Small intestine (tissue), 7 donors: Measurements from ENCODE around the gene TMOD2. TPM values are rescaled to one million over a fixed set of nuclear protein-coding genes. Genes with fewer than 3 reads are reported as not detected.

Experiments used
- DNase-seq, 2 donors: peaks; one replicate each; pipeline versions ENCODE4 v3.0.0 to v3.0.0-alpha.2; 2013
- FAIRE-seq: peaks from 2 replicates; lab custom pipeline; 2012; peaks lifted over from hg19 to GRCh38; lab: Jason Lieb, UNC
- H3K27ac ChIP-seq, 3 donors: one replicate each; pipeline ENCODE4 v1.5.1; 2013; ENCODE audit warnings: low read length in 2 of 3, mild to moderate bottlenecking in 2 of 3, control low read depth in 1 of 3, inconsistent platforms in 1 of 3, low read depth in 1 of 3, moderate library complexity in 1 of 3
- H3K27me3 ChIP-seq, 3 donors: one replicate each; pipeline ENCODE4 v1.6.1; 2013; ENCODE audit warnings: low read length in 3 of 3, inconsistent platforms in 1 of 3; ENCODE audit not compliant: control insufficient read depth in 3 of 3, insufficient read depth in 3 of 3
- H3K36me3 ChIP-seq, 3 donors: one replicate each; pipeline ENCODE4 v1.6.1; 2013; ENCODE audit warnings: low read length in 3 of 3, inconsistent platforms in 1 of 3, low read depth in 1 of 3, mild to moderate bottlenecking in 1 of 3, moderate library complexity in 1 of 3; ENCODE audit not compliant: control insufficient read depth in 3 of 3, insufficient read depth in 2 of 3
- H3K4me1 ChIP-seq, 3 donors: one replicate each; pipeline ENCODE4 v1.6.1; 2013; ENCODE audit warnings: low read length in 2 of 3, inconsistent platforms in 1 of 3, low read depth in 1 of 3, mild to moderate bottlenecking in 1 of 3, moderate library complexity in 1 of 3; ENCODE audit not compliant: control insufficient read depth in 3 of 3, insufficient read depth in 2 of 3
- H3K4me3 ChIP-seq, 3 donors: one replicate each; pipeline ENCODE4 v1.5.1; 2013; ENCODE audit warnings: low read length in 3 of 3, control low read depth in 1 of 3, inconsistent platforms in 1 of 3, low read depth in 1 of 3, mild to moderate bottlenecking in 1 of 3, moderate library complexity in 1 of 3
- H3K9me3 ChIP-seq, 2 donors: one replicate each; pipeline ENCODE4 v1.6.1; 2013; ENCODE audit warnings: low read depth in 1 of 2, low read length in 1 of 2; ENCODE audit not compliant: control insufficient read depth in 2 of 2, insufficient read depth in 1 of 2
- WGBS, 3 donors: extraction: QIAGEN DNeasy Blood & Tissue Kit; methylation state at CpG; one replicate each; pipeline ENCODE4 v1.1.7; 2013; 5-methylcytosine and 5-hydroxymethylcytosine counted together
- polyA plus RNA-seq, 4 donors: library from polyadenylated mRNA; stranded (reverse) in 3 of 4; unstranded in 1 of 4; fragments of 200-250 nt in 3 of 4; fragments of 120-200 nt in 1 of 4; gene quantifications; one replicate each; pipeline versions ENCODE4 v1.2.1 to v1.2.3, GENCODE V29; 2013
- donor health status: healthy with polysubstance abuse.
- donor health status: control.
- donor health status: control.
- donor health status: Bipolar disorder and iron deficiency.
- donor health status: healthy.

The TMOD2 gene
- polyA plus RNA-seq, 4 donors: 0.45 to 4.5 (median 1.9) TPM

DNA sequence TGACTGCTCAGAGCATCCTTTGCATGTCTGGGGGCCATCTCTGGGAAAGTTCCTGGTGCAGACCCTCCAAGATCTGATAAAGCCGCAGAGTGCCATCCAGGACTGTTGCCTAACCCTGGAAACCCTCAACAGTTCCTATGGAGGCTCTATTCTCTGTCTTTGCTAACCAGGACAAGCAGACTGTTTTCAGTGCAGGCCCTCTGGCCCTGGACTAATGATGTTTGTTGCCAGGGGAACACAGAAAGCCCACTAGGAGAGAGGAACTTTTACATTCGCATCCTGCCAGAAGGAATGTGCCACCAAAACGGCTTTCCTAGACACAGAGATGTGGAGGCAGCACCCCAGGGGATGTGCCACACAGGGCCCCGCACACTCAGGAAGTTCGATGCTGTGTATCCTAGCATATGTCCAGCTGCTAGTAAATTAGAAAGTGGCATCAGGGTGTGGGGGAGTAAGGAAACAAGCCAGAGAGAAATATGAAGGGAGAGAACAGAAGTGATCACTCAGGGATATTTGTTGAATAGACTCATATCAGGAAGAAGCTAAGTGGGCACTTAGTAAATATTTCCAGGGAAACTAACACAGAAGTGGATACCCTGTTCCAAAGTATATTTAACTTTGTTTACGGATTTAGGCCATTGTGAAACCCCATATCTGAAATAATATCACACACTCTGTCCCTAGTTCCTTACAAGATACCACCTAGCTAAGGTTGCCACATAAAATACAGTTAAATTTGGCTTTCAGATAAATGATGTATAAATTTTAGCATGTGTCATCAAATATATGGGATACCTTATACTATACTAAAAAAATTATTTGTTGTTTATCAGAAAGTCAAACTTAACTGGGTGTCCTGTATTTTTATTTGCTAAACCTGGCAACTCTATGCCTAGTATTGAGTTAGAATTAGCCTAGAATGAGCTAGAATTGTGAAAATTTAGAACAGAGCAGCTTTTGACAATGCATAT is 48.2 kb downstream of the TMOD2 start:
- Histone ChIP-seq H3K4me3 (no peak overlapping the region), H3K4me1 (peaks cover 0 to 8% (median 0%) of the 10 kb centered on the region in 3 donors), H3K27ac (no peak overlapping the region), H3K36me3 (peaks cover 0 to 3% (median 0%) of the 10 kb centered on the region in 3 donors), H3K27me3 (no peaks in the 10 kb centered on the region), H3K9me3 (no peaks in the 10 kb centered on the region)
- DNase-seq: no peak
- FAIRE-seq: no peak
- 79 to 89% (median 81%) methylated on average over 6 of the region's 6 CpGs for WGBS, 3 donors

GRCh38 chr15:51801391-51801835 is 50.0 kb downstream of the TMOD2 start:
- Histone ChIP-seq H3K9me3 (no peaks in the 10 kb centered on the region), H3K27ac (no peak overlapping the region), H3K27me3 (no peaks in the 10 kb centered on the region), H3K36me3 (peaks cover 0 to 3% (median 0%) of the 10 kb centered on the region in 3 donors), H3K4me3 (no peak overlapping the region), H3K4me1 (peaks cover 0 to 3% (median 0%) of the 10 kb centered on the region in 3 donors)
- DNase-seq (peak; percentile 41 to 43), FAIRE-seq (no peak)
- WGBS, 3 donors: 29 to 56% (median 55%) methylated on average over 3 of the region's 3 CpGs

GRCh38 chr15:51802593-51802992 is 51.2 kb downstream of the TMOD2 start:
- WGBS, 3 donors: 81 to 91% (median 85%) methylated on average over 5 of the region's 5 CpGs
- DNase-seq (no peak), FAIRE-seq (no peak)
- peaks cover 0 to 3% (median 0%) of the 10 kb centered on the region in 3 donors for H3K36me3 ChIP-seq
- no peaks in the 10 kb centered on the region for H3K4me1 ChIP-seq
- H3K4me3 ChIP-seq: no peak overlapping the region
- H3K9me3 ChIP-seq: no peaks in the 10 kb centered on the region
- H3K27ac ChIP-seq: no peak overlapping the region
- no peaks in the 10 kb centered on the region for H3K27me3 ChIP-seq

GRCh38 chr15:51803965-51804364 is 52.6 kb downstream of the TMOD2 start:
- H3K9me3 ChIP-seq: no peaks in the 10 kb centered on the region
- no peaks in the 10 kb centered on the region for H3K27me3 ChIP-seq
- H3K27ac ChIP-seq: no peak overlapping the region
- WGBS, 3 donors: 85 to 97% (median 96%) methylated on average over 2 of the region's 2 CpGs
- no peaks in the 10 kb centered on the region for H3K36me3 ChIP-seq
- H3K4me3 ChIP-seq: no peak overlapping the region
- FAIRE-seq: no peak
- no peak for DNase-seq
- peaks cover 0 to 4% (median 0%) of the 10 kb centered on the region in 3 donors for H3K4me1 ChIP-seq

- Histone ChIP-seq H3K4me1 (peaks cover 0 to 14% (median 0%) of the 10 kb centered on the region in 3 donors), H3K27ac (no peak overlapping the region), H3K9me3 (no peaks in the 10 kb centered on the region), H3K36me3 (no peaks in the 10 kb centered on the region), H3K27me3 (no peaks in the 10 kb centered on the region), H3K4me3 (no peak overlapping the region)
- DNase-seq: no peak
- WGBS, 3 donors: 67 to 69% (median 69%) methylated on average over 2 of the region's 2 CpGs
- no peak for FAIRE-seq
Observed at GRCh38 chr15:51806123-51806522, 54.7 kb downstream of the TMOD2 start.

DNA sequence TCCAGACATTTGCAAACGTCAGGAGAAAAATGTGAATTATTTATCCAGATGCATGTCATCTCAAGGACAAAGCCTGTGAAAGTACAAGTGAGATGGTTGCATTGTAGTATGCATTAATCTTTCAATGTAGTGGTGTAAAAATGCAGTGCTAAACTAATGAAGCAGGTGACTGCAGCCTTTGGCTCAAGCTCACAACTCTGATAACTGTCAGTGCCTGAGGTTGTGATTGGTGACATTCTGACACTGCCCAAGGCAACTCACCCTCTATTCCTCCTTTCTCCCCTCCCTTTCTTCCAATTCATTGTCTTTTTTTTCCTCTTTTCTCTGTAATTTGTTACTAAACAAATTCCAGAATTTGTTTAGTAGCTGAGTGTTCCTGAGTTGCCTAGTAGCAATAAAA is 58.1 kb downstream of the TMOD2 start:
- no peaks in the 10 kb centered on the region for H3K27me3 ChIP-seq
- peaks cover 0 to 14% (median 0%) of the 10 kb centered on the region in 3 donors for H3K4me1 ChIP-seq
- no peaks in the 10 kb centered on the region for H3K9me3 ChIP-seq
- no peak overlapping the region for H3K27ac ChIP-seq
- FAIRE-seq (no peak), DNase-seq (peak in 1 of 2 donors; percentile 41)
- no peaks in the 10 kb centered on the region for H3K36me3 ChIP-seq
- no peak overlapping the region for H3K4me3 ChIP-seq
- 21 to 49% (median 27%) methylated on average over 1 of the region's 1 CpG for WGBS, 3 donors

- H3K36me3 ChIP-seq: no peaks in the 10 kb centered on the region
- peaks cover 0 to 25% (median 0%) of the 10 kb centered on the region in 3 donors for H3K4me1 ChIP-seq
- FAIRE-seq: no peak
- H3K27me3 ChIP-seq: no peaks in the 10 kb centered on the region
- H3K27ac ChIP-seq: no peak overlapping the region
- no peak for DNase-seq
- H3K4me3 ChIP-seq: no peak overlapping the region
- no peaks in the 10 kb centered on the region for H3K9me3 ChIP-seq
- WGBS, 3 donors: 94 to 95% (median 95%) methylated on average over 2 of the region's 2 CpGs
Observed at GRCh38 chr15:51812598-51812997, 61.2 kb downstream of the TMOD2 start.

DNA sequence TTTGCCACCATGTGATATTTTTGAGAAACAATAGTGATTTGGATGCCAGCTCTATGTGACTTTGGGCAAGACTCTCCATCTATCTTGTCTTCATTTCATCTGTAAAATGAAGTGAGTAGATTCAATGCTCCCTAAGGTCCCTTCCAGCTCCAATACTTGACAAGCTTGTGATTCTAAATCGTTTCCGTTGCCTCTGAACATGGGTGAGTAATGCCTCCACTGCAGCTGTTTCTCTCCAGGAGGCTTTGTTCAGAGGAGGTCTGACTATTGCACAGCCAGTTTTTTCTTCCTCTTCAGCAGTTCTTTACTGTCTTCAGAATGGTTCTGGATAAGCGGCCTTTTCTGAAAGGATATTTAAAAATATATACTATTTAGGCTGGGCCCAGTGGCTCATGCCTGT is 63.2 kb downstream of the TMOD2 start:
- Histone ChIP-seq H3K36me3 (no peaks in the 10 kb centered on the region), H3K27me3 (no peaks in the 10 kb centered on the region), H3K4me3 (no peak overlapping the region), H3K9me3 (no peaks in the 10 kb centered on the region), H3K27ac (no peak overlapping the region), H3K4me1 (peaks cover 0 to 16% (median 0%) of the 10 kb centered on the region in 3 donors)
- FAIRE-seq (no peak), DNase-seq (no peak)
- WGBS, 3 donors: 92 to 94% (median 93%) methylated on average over 3 of the region's 3 CpGs
